ENCODE measurements around the gene MAP6D1. TPM values are rescaled to one million over a fixed set of nuclear protein-coding genes. Genes with fewer than 3 reads are reported as not detected.

Gene MAP6D1
- total and polyA plus RNA-seq, 9 donors, result 24.0 to 47.1 (median 32.4) TPM

GRCh38 chr3:183769453-183769852 lies 55.9 kb downstream of the MAP6D1 start:
- 96% methylated on average over 5 of the region's 9 CpGs for WGBS (ENCODE audit: insufficient coverage)
- no peak for DNase-seq
- no peaks in the 10 kb centered on the region for H3K27me3 ChIP-seq (ENCODE audit: control insufficient read depth, insufficient read depth, low read length)
- peaks cover 37% of the 10 kb centered on the region for H3K36me3 ChIP-seq (ENCODE audit: control insufficient read depth, insufficient read depth, low read length)
- H3K4me3 ChIP-seq (ENCODE audit: low read length), result no peak overlapping the region
- no peaks in the 10 kb centered on the region for H3K4me1 ChIP-seq (ENCODE audit: control insufficient read depth, insufficient read depth, low read length)
- no peak overlapping the region for H3K27ac ChIP-seq (ENCODE audit: low read length)
- H3K9me3 ChIP-seq (replicated peaks; ENCODE audit: control insufficient read depth, low read depth, low read length), result no peaks in the 10 kb centered on the region

DNA sequence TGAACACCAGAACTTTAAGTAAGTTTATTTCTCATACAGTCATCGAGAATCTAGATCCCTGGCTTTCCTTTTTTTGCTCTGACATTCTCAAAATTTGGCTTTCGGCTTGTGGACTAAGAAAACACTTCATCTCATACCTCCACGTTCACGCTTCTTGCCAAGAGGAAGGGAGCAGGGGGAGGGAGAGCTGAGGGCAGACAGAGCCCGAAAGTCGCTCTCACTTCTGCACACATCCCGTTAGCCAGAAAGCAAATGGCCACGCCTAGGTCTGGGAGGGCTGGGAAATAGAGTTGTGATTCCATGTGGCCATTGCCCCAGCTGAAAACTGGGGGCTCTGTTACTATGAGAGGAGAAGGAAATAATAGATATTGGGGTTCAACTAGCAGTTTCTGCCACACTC lies 57.3 kb downstream of the MAP6D1 start:
- no peak overlapping the region for H3K27ac ChIP-seq (ENCODE audit: low read length)
- H3K9me3 ChIP-seq (replicated peaks; ENCODE audit: control insufficient read depth, low read depth, low read length), result no peaks in the 10 kb centered on the region
- H3K4me3 ChIP-seq (ENCODE audit: low read length), result no peak overlapping the region
- H3K27me3 ChIP-seq (ENCODE audit: control insufficient read depth, insufficient read depth, low read length), result no peaks in the 10 kb centered on the region
- 96% methylated on average over 4 of the region's 8 CpGs for WGBS (ENCODE audit: insufficient coverage)
- DNase-seq, result no peak
- peaks cover 35% of the 10 kb centered on the region for H3K36me3 ChIP-seq (ENCODE audit: control insufficient read depth, insufficient read depth, low read length)
- no peaks in the 10 kb centered on the region for H3K4me1 ChIP-seq (ENCODE audit: control insufficient read depth, insufficient read depth, low read length)

DNA sequence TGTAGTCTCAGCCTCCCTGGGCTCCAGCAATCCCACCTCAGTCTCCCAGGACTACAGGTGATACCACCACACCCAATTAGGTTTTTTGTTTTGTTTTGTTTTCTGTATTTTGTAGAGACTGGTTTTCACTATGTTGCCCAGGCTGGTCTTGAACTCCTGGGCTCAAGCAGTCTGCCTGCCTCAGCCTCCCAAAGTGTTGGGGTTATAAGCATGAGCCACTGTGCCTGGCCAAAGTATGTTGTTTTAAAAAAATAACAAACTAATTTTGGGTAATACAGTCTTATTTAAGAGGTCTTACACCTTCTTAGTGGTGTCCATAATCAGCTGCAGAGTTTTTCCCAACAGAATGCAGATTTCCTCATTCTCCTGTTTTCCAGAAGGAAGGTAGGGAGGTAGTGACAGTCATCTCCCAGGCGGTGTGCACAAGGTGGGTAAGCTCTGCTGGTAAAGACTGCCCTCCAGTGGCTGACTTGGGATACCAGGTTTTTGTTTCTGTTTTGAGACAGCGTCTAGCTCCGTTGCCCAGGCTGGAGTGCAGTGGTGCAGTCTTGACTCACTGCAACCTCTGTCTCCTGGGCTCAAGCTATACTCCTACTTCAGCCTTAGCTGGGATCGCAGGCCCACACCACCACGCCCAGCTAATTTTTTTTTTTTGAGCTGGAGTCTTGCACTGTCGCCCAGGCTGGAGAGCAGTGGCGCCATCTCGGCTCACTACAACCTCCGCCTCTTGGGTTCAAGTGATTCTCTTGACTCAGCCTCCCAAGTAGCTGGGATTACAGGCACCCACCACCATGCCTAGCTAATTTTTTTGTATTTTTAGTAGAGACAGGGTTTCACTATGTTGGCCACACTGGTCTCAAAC lies 58.4 kb downstream of the MAP6D1 start:
- Histone ChIP-seq H3K9me3 (replicated peaks; ENCODE audit: control insufficient read depth, low read depth, low read length) (no peaks in the 10 kb centered on the region), H3K4me1 (ENCODE audit: control insufficient read depth, insufficient read depth, low read length) (no peaks in the 10 kb centered on the region), H3K27ac (ENCODE audit: low read length) (no peak overlapping the region), H3K4me3 (ENCODE audit: low read length) (no peak overlapping the region), H3K36me3 (ENCODE audit: control insufficient read depth, insufficient read depth, low read length) (peaks cover 39% of the 10 kb centered on the region), H3K27me3 (ENCODE audit: control insufficient read depth, insufficient read depth, low read length) (no peaks in the 10 kb centered on the region)
- DNase-seq, result peak; percentile 72
- WGBS (ENCODE audit: insufficient coverage), result 53% methylated on average over 6 of the region's 9 CpGs

- Histone ChIP-seq H3K27me3 (ENCODE audit: control insufficient read depth, insufficient read depth, low read length) (no peaks in the 10 kb centered on the region), H3K36me3 (ENCODE audit: control insufficient read depth, insufficient read depth, low read length) (peaks cover 46% of the 10 kb centered on the region), H3K9me3 (replicated peaks; ENCODE audit: control insufficient read depth, low read depth, low read length) (no peaks in the 10 kb centered on the region), H3K27ac (ENCODE audit: low read length) (no peak overlapping the region), H3K4me1 (ENCODE audit: control insufficient read depth, insufficient read depth, low read length) (no peaks in the 10 kb centered on the region), H3K4me3 (ENCODE audit: low read length) (no peak overlapping the region)
- DNase-seq, result no peak
Measured at GRCh38 chr3:183766107-183766506, 59.3 kb downstream of the MAP6D1 start.

Other genes starting within 250 kb of the MAP6D1 start
- 75.8 TPM for gene KLHL24, start 190.0 kb downstream of the MAP6D1 start, total RNA-seq
- 10 to 100 TPM; 19.1 to 27.8 (median 25.5) TPM for gene KLHL24, start 190.0 kb downstream of the MAP6D1 start, polyA plus RNA-seq (ENCODE audit: insufficient read depth in 1 of 8, insufficient read length in 8 of 8, low replicate concordance in 1 of 8)
- gene YEATS2, start 127.8 kb downstream of the MAP6D1 start, total RNA-seq, result 35.4 TPM
- gene YEATS2, start 127.8 kb downstream of the MAP6D1 start, polyA plus RNA-seq (ENCODE audit: insufficient read depth in 1 of 8, insufficient read length in 8 of 8, low replicate concordance in 1 of 8), result 10 to 100 TPM; 25.8 to 34.8 (median 30.3) TPM
- 42.0 TPM for gene PARL, start 59.3 kb upstream of the MAP6D1 start, total RNA-seq
- gene PARL, start 59.3 kb upstream of the MAP6D1 start, polyA plus RNA-seq (ENCODE audit: insufficient read depth in 1 of 8, insufficient read length in 8 of 8, low replicate concordance in 1 of 8), result 10 to 100 TPM; 25.2 to 41.0 (median 33.7) TPM
- 15.8 TPM for gene ABCC5, start 192.3 kb upstream of the MAP6D1 start, total RNA-seq
- 10 to 100 TPM; 17.0 to 28.7 (median 22.4) TPM for gene ABCC5, start 192.3 kb upstream of the MAP6D1 start, polyA plus RNA-seq (ENCODE audit: insufficient read depth in 1 of 8, insufficient read length in 8 of 8, low replicate concordance in 1 of 8)
- not detected for gene HTR3D, start 206.2 kb upstream of the MAP6D1 start, total RNA-seq
- not detected for gene HTR3D, start 206.2 kb upstream of the MAP6D1 start, polyA plus RNA-seq (ENCODE audit: insufficient read depth in 1 of 8, insufficient read length in 8 of 8, low replicate concordance in 1 of 8)
- not detected for gene HTR3C, start 227.5 kb upstream of the MAP6D1 start, total RNA-seq
- gene HTR3C, start 227.5 kb upstream of the MAP6D1 start, polyA plus RNA-seq (ENCODE audit: insufficient read depth in 1 of 8, insufficient read length in 8 of 8, low replicate concordance in 1 of 8), result not detected

All from muscle of leg (tissue), 11 donors.